IMR-90 (cell line): Measurements from ENCODE around the gene IDH3G. TPM values are rescaled to one million over a fixed set of nuclear protein-coding genes. Genes with fewer than 3 reads are reported as not detected.

Experiments
- ATAC-seq: fragments of 200-7000 bp; cut with Tn5 transposase; 2 replicates; pipeline ENCODE4 v1.9.1; 2020; ENCODE audit warnings: low read depth, mild to moderate bottlenecking, moderate library complexity
- BruUV-seq: library from RNA; stranded (reverse); fragments of 400-500 nt; replicated peaks from 2 replicates; lab custom pipeline; 2021; lab: Mats Ljungman, UMichigan
- CTCF ChIA-PET: fragments of 300-600 bp; formaldehyde crosslinking; extraction: SDS; loops from one replicate; lab custom pipeline; 2021; ENCODE audit warnings: antibody characterized with exemption; lab: Yijun Ruan, JAX
- POLR2A ChIA-PET: fragments of 300-600 bp; sonication (Branson Sonifier 250); formaldehyde crosslinking; loops from one replicate; lab custom pipeline; 2022; ENCODE audit warnings: antibody characterized with exemption; ENCODE audit not compliant: unreplicated experiment; lab: Charles Lee
- DNase-seq: peaks from one replicate; pipeline ENCODE4 v3.0.0; 2013
- H2AFZ ChIP-seq: replicated peaks from 2 replicates; pipeline ENCODE3; 2013; ENCODE audit warnings: low read length, mild to moderate bottlenecking; ENCODE audit not compliant: poor library complexity
- H2AK5ac ChIP-seq: 2 replicates; pipeline ENCODE4 v1.6.1; 2013; ENCODE audit warnings: low read depth, low read length, inconsistent platforms
- H2AK9ac ChIP-seq: replicated peaks from 2 replicates; pipeline ENCODE3; 2013; ENCODE audit warnings: mild to moderate bottlenecking, low read depth, low read length, moderate library complexity; ENCODE audit not compliant: poor library complexity
- H2BK120ac ChIP-seq: 2 replicates; pipeline ENCODE4 v1.6.1; 2013; ENCODE audit warnings: low read depth, low read length, inconsistent platforms
- H2BK15ac ChIP-seq: 3 replicates; pipeline ENCODE4 v1.6.1; 2013; ENCODE audit warnings: low read depth, low read length, inconsistent platforms
- H2BK20ac ChIP-seq: 2 replicates; pipeline ENCODE4 v1.6.1; 2013; ENCODE audit warnings: low read depth, mild to moderate bottlenecking, inconsistent platforms, low read length, moderate library complexity
- H2BK5ac ChIP-seq: 2 replicates; pipeline ENCODE4 v1.6.1; 2013; ENCODE audit warnings: mild to moderate bottlenecking, low read depth, low read length, inconsistent platforms; ENCODE audit not compliant: poor library complexity, severe bottlenecking
- H3K14ac ChIP-seq: replicated peaks from 2 replicates; pipeline ENCODE4 v1.6.1; 2013; ENCODE audit warnings: low read depth, low read length, inconsistent platforms
- H3K18ac ChIP-seq: 2 replicates; pipeline ENCODE4 v1.6.1; 2013; ENCODE audit warnings: low read depth, low read length, control low read depth
- H3K23ac ChIP-seq: 2 replicates; pipeline ENCODE4 v1.6.1; 2013; ENCODE audit warnings: low read depth, low read length, inconsistent platforms
- H3K27ac ChIP-seq: 2 replicates; pipeline ENCODE4 v1.5.1; 2013; ENCODE audit warnings: mild to moderate bottlenecking, control low read depth, low read length; ENCODE audit not compliant: insufficient read depth
- H3K27me3 ChIP-seq: 2 replicates; pipeline ENCODE4 v1.6.1; 2013; ENCODE audit warnings: low read length; ENCODE audit not compliant: control insufficient read depth, insufficient read depth
- H3K36me3 ChIP-seq: 2 replicates; pipeline ENCODE4 v1.6.1; 2013; ENCODE audit warnings: low read length, mixed read lengths; ENCODE audit not compliant: control insufficient read depth, insufficient read depth
- H3K4ac ChIP-seq: 2 replicates; pipeline ENCODE4 v1.6.1; 2013; ENCODE audit warnings: low read depth, low read length, inconsistent platforms
- H3K4me1 ChIP-seq: 2 replicates; pipeline ENCODE4 v1.6.1; 2013; ENCODE audit warnings: low read length, mixed read lengths; ENCODE audit not compliant: control insufficient read depth, insufficient read depth
- H3K4me2 ChIP-seq: 2 replicates; pipeline ENCODE4 v1.6.1; 2013; ENCODE audit warnings: low read depth, mild to moderate bottlenecking, control low read depth, low read length, moderate library complexity
- H3K4me3 ChIP-seq: 2 replicates; pipeline ENCODE4 v1.5.1; 2013; ENCODE audit warnings: low read depth, mild to moderate bottlenecking, control low read depth, low read length, moderate library complexity; ENCODE audit not compliant: insufficient read depth
- H3K56ac ChIP-seq: 2 replicates; pipeline ENCODE4 v1.6.1; 2013; ENCODE audit warnings: low read length, inconsistent platforms; ENCODE audit not compliant: insufficient read depth; ENCODE audit errors: extremely low read depth
- H3K79me1 ChIP-seq, 2 experiments: 2 replicates each; pipeline ENCODE4 v1.6.1; 2013; ENCODE audit warnings: low read length in 2 of 2, inconsistent platforms in 1 of 2, low read depth in 1 of 2
- H3K9ac ChIP-seq: 2 replicates; pipeline ENCODE4 v1.6.1; 2013; ENCODE audit warnings: low read depth, low read length, control low read depth
- H3K9me1 ChIP-seq: 2 replicates; pipeline ENCODE4 v1.6.1; 2013; ENCODE audit warnings: low read length, inconsistent platforms; ENCODE audit not compliant: insufficient read depth
- H3K9me3 ChIP-seq: 2 replicates; pipeline ENCODE4 v1.6.1; 2013; ENCODE audit warnings: low read length; ENCODE audit not compliant: control insufficient read depth, insufficient read depth
- H4K20me1 ChIP-seq: 2 replicates; pipeline ENCODE4 v1.6.1; 2013; ENCODE audit warnings: low read length, inconsistent platforms; ENCODE audit not compliant: insufficient read depth
- H4K5ac ChIP-seq: 2 replicates; pipeline ENCODE4 v1.6.1; 2013; ENCODE audit warnings: mild to moderate bottlenecking, low read depth, low read length, control low read depth
- H4K8ac ChIP-seq, 2 experiments: 2 replicates each; pipeline ENCODE4 v1.6.1; 2013; ENCODE audit warnings: low read depth in 2 of 2, low read length in 2 of 2, control low read depth in 1 of 2, inconsistent platforms in 1 of 2
- H4K91ac ChIP-seq: 2 replicates; pipeline ENCODE4 v1.6.1; 2013; ENCODE audit warnings: low read depth, low read length, inconsistent platforms; ENCODE audit not compliant: insufficient read depth
- BHLHE40 ChIP-seq: fragments of 150-350 bp; IDR thresholded peaks from 2 replicates; pipeline ENCODE4 v1.6.1; 2016; ENCODE audit warnings: mild to moderate bottlenecking, low read depth, low read length
- CEBPB ChIP-seq: IDR thresholded peaks from 2 replicates; pipeline ENCODE4 v1.6.1; 2012; ENCODE audit warnings: low read depth, low read length, improper control_type of control experiment
- CHD1 ChIP-seq: IDR thresholded peaks from 2 replicates; pipeline ENCODE4 v1.6.1; 2012; ENCODE audit warnings: low read depth, low read length, improper control_type of control experiment
- CTCF ChIP-seq: conservative IDR thresholded peaks from 2 replicates; pipeline ENCODE4 v1.5.1; 2012; ENCODE audit warnings: mild to moderate bottlenecking, low read depth, low read length, improper control_type of control experiment
- ELK1 ChIP-seq: fragments of 150-350 bp; IDR thresholded peaks from 2 replicates; pipeline ENCODE4 v1.6.1; 2016; ENCODE audit warnings: low read depth, mild to moderate bottlenecking, low read length, moderate library complexity, borderline replicate concordance
- FOS ChIP-seq: fragments of 150-350 bp; IDR thresholded peaks from 2 replicates; pipeline ENCODE4 v1.6.1; 2016; ENCODE audit warnings: low read depth, low read length
- MAFK ChIP-seq: IDR thresholded peaks from 2 replicates; pipeline ENCODE4 v1.6.1; 2012; ENCODE audit warnings: low read depth, low read length, improper control_type of control experiment
- MAZ ChIP-seq: IDR thresholded peaks from 2 replicates; pipeline ENCODE4 v1.6.1; 2012; ENCODE audit warnings: low read depth, mild to moderate bottlenecking, low read length, improper control_type of control experiment, moderate library complexity, borderline replicate concordance
- MXI1 ChIP-seq: IDR thresholded peaks from 2 replicates; pipeline ENCODE4 v1.6.1; 2012; ENCODE audit warnings: low read depth, mild to moderate bottlenecking, low read length, moderate library complexity, borderline replicate concordance
- NFE2L2 ChIP-seq: fragments of 150-350 bp; IDR thresholded peaks from 2 replicates; pipeline ENCODE4 v1.6.1; 2016; ENCODE audit warnings: low read depth, mild to moderate bottlenecking, low read length
- POLR2A ChIP-seq: IDR thresholded peaks from 2 replicates; pipeline ENCODE4 v1.6.1; 2012; ENCODE audit warnings: mild to moderate bottlenecking, low read depth, low read length
- RAD21 ChIP-seq: IDR thresholded peaks from 2 replicates; pipeline ENCODE4 v1.6.1; 2012; ENCODE audit warnings: low read length, improper control_type of control experiment
- RCOR1 ChIP-seq: IDR thresholded peaks from 2 replicates; pipeline ENCODE4 v1.6.1; 2012; ENCODE audit warnings: mild to moderate bottlenecking, low read length, improper control_type of control experiment; ENCODE audit not compliant: insufficient replicate concordance
- RFX5 ChIP-seq: IDR thresholded peaks from 2 replicates; pipeline ENCODE4 v1.8.0; 2012; ENCODE audit warnings: low read depth, mild to moderate bottlenecking, low read length, moderate library complexity
- SMC3 ChIP-seq: fragments of 150-350 bp; IDR thresholded peaks from 2 replicates; pipeline ENCODE4 v1.6.1; 2016; ENCODE audit warnings: low read depth, mild to moderate bottlenecking, antibody characterized with exemption, low read length, moderate library complexity
- WGBS, 2 experiments: methylation state at CpG; one replicate each; pipeline versions ENCODE4 v1.1.5 to v1.1.7; 2013; ENCODE audit warnings: missing lambda C conversion rate in 2 of 2; ENCODE audit not compliant: insufficient read length in 1 of 2; ENCODE audit errors: extremely low coverage in 2 of 2; 5-methylcytosine and 5-hydroxymethylcytosine counted together
- dilution Hi-C: fragments of 300-500 bp; cut with HindIII; formaldehyde crosslinking; loops from one replicate; pipeline ENCODE4 v1.14.3; 2018; ENCODE audit warnings: low sequenced_read_pairs; ENCODE audit not compliant: unreplicated experiment
- in situ Hi-C: fragments of 300-500 bp; cut with MboI; formaldehyde crosslinking; loops from 3 replicates; pipeline ENCODE4 v1.14.3; 2019; ENCODE audit warnings: low sequenced_read_pairs, inconsistent platforms, mixed read lengths
- intact Hi-C: fragments of 100-400 bp; cut with micrococcal nuclease; formaldehyde crosslinking; loops from 2 replicates; pipeline ENCODE4 v1.10.0; 2022
- polyA plus RNA-seq, 3 experiments: library from polyadenylated mRNA; depleted of rRNA; stranded (reverse); fragments of >200 nt; gene quantifications; 2 replicates each; pipeline ENCODE4 v1.2.3, GENCODE V29; 2012; ENCODE audit warnings: low replicate concordance in 1 of 3
- total RNA-seq: library from RNA; depleted of rRNA; stranded (reverse); fragments of >200 nt; gene quantifications from 2 replicates; pipeline ENCODE4 v1.2.3, GENCODE V29; 2012
- TF ChIP-seq, protein P1 (sequence below): fragments of 150-350 bp; IDR thresholded peaks from 2 replicates; pipeline ENCODE4 v1.6.1; 2017; ENCODE audit warnings: mild to moderate bottlenecking, antibody characterized with exemption, low read length, low read depth

IDH3G gene
- total and polyA plus RNA-seq, 2 of the 4 experiments (the other 2 are of a cell fraction), result 79.4 to 85.7 TPM

DNA sequence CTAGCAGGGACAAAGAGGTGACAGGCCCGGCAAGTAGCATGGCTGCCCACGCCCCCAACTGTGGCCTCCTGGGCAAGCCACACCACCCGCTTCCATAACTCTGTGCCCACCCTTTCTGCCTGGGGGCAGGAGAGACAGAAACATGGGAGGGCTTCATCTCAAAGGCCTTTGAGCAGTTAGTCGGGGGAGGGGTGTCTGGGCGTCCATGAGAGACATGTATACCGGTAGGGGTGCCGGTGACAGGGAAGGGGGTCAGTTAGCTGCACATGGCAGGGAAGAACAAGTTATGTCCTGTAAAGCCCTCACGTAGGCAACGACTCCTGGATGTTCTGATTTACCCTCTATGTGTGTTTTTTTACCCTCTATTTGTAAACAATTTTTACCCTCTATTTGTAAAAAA is 26.9 kb upstream of the IDH3G start:
- H3K18ac ChIP-seq, result no peak overlapping the region
- H4K5ac ChIP-seq, result no peak overlapping the region
- POLR2A ChIA-PET, result no interaction called here
- no peak overlapping the region for H3K4me3 ChIP-seq
- intact Hi-C loops (no loop called here), dilution Hi-C loops (no loop called here), in situ Hi-C loops (no loop called here)
- no peak overlapping the region for H2AK9ac ChIP-seq
- H4K20me1 ChIP-seq, result no peaks in the 10 kb centered on the region
- 0 out of 2 replicates have a peak, but pooled peaks cover 2% of the 10 kb centered on the region for H3K9me3 ChIP-seq
- H3K79me1 ChIP-seq, result no peaks in the 10 kb centered on the region
- H3K27ac ChIP-seq, result no peak overlapping the region
- no peak for DNase-seq
- WGBS, 2 experiments, result 67% methylated on average over 3 of the region's 9 CpGs; no CpG with 5 or more reads in 1 of the 2 experiments
- H3K56ac ChIP-seq, result no peak overlapping the region
- no peaks in the 10 kb centered on the region for H3K9me1 ChIP-seq
- H2AK5ac ChIP-seq, result no peak overlapping the region
- no peak overlapping the region for H4K91ac ChIP-seq
- no peak overlapping the region for H3K14ac ChIP-seq
- H3K36me3 ChIP-seq, result no peaks in the 10 kb centered on the region
- no peak overlapping the region for H2BK120ac ChIP-seq
- H3K4me1 ChIP-seq, result no peaks in the 10 kb centered on the region
- BruUV-seq, result no TSS peak
- CTCF ChIA-PET, result no interaction called here
- no peak overlapping the region for H3K4ac ChIP-seq
- no peak for TF ChIP-seq POLR2A
- no peak for TF ChIP-seq NFE2L2
- TF ChIP-seq BHLHE40, result no peak
- no peak for TF ChIP-seq FOS
- TF ChIP-seq MXI1, result no peak
- TF ChIP-seq CHD1, result no peak
- TF ChIP-seq SMC3, result no peak
- no peak for TF ChIP-seq RCOR1
- TF ChIP-seq MAFK, result no peak
- TF ChIP-seq, protein P1, sequence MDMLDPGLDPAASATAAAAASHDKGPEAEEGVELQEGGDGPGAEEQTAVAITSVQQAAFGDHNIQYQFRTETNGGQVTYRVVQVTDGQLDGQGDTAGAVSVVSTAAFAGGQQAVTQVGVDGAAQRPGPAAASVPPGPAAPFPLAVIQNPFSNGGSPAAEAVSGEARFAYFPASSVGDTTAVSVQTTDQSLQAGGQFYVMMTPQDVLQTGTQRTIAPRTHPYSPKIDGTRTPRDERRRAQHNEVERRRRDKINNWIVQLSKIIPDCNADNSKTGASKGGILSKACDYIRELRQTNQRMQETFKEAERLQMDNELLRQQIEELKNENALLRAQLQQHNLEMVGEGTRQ, result no peak
- TF ChIP-seq ELK1, result no peak
- no peak for TF ChIP-seq CEBPB
- no peak for TF ChIP-seq MAZ
- no peak for TF ChIP-seq CTCF
- no peak for TF ChIP-seq RFX5
- no peak for TF ChIP-seq RAD21
- H4K8ac ChIP-seq, result no peak overlapping the region
- ATAC-seq, result no peak
- peaks cover 21% of the 10 kb centered on the region for H3K27me3 ChIP-seq
- H3K9ac ChIP-seq, result no peak overlapping the region
- H2BK5ac ChIP-seq, result no peak overlapping the region
- H3K4me2 ChIP-seq, result no peak overlapping the region
- H2BK15ac ChIP-seq, result no peak overlapping the region
- H2BK20ac ChIP-seq, result no peak overlapping the region
- H3K23ac ChIP-seq, result no peak overlapping the region
- H2AFZ ChIP-seq, result no peak overlapping the region
